Activated gamma-delta T cell treated with anti-CD3 and anti-CD28 coated beads, Interleukin-2, amount 50 U/mL, for 16 hours (primary cell): ENCODE results near the gene C10orf90.

Source experiments
- DNase-seq: peaks from one replicate; pipeline ENCODE4 v3.0.0-alpha.2; 2020; ENCODE audit warnings: low read depth

C10orf90 gene

GRCh38 chr10:126670056-126670894, at the start of gene C10orf90:
C10orf90 (minus strand) TSS chr10:126670693; CDS start chr10:126670480, 213 bp downstream.
- no peak for DNase-seq

DNA sequence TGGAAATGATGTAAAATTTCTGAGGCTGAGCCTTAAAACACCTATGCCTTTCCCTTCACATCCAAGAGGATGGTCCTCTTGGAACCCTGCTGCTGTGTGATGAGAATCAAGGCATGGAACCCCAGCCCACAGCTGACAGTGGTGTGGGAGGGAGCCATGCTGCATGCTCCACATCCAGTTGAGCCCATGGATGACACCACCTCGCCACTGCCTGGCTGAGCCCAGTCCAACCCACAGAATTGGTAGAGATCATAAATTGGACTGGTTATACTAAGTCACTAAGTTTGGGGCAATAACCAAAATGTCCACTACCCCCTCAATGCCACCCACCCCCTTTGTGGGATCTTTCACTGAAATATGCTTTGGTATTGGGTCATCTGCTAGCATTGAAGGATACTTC, 45.9 kb upstream of the C10orf90 start:
- no peak for DNase-seq

DNA sequence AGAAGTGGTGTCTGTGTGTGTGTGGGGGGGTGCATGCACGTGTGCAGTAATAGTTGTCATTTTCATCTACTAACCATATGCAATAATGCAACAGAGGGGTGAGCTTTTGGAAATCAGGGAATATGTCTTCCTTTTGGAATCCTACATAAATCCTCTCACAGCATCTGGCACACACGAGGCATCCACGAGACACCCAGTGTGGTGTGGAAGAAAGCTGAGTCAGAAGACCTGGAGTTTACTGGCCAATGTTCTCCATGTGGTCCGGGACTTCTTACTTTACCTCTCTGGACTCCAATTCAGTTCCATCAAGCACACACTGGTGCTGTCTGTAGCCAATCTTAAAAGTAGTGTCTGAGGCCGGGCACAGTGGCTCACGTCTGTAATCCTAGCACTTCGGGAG, 43.1 kb upstream of the C10orf90 start:
- DNase-seq = no peak

GRCh38 chr10:126712681-126713080, 42.2 kb upstream of the C10orf90 start:
- no peak for DNase-seq

GRCh38 chr10:126705951-126706565, 35.6 kb upstream of the C10orf90 start:
- no peak for DNase-seq

DNA sequence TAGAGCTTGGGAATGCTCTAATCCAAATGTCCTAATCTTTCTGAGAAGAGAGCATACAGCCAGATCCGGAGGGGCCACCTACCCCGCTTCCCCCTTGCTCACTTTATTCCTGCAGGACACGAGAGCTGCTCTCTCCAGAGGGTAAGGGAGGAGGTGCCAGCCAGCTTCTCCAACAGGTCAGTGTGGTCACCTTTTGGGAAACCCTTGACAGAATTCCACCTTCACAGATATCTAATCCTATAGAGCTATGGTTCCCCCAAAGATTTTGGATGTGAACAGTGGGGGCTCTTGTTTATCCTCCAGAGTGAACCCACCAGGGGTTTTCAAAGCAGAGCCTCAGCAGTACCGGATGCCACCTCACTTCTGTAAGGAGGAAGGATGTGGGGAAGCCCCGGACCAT, 34.6 kb upstream of the C10orf90 start:
- no peak for DNase-seq

DNA sequence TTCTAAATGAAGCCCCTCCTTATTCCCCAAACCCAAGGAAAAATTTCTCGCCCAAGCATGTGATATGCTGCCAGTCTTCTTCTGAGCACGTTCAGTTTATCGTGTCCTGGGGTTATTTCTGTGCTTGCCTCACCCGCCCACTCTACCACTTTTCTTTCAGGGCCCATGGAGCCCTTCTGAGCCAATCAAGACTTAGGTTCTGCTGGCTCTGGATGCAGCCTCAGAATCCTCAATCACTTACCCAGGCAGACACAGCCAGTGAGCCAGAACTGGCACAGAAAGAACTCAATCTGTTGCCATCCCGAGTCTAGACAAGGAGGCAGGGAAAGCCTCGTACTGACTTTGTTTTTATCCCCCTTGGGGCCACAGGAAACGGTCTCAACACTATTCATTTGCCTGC, 34.2 kb upstream of the C10orf90 start:
- no peak for DNase-seq

DNA sequence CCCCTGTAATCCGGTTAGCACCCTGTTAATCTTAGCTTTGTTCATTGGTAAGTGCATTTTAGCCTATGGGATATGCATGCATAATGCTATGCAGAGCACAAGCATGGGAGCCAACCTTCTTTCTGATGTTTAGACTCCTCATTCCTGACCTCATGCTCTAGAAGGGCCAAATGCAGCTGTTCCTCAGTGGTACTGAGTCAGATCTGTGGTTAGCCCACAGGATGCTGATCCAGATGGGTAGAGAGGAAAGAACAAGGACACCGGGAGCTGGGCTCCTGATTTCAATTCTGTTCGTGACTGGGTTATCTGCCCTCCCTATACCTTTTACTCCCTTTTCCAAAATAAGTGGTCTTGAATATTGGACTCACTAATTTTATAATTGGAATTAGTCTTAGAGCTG, 31.7 kb upstream of the C10orf90 start:
- no peak for DNase-seq

- DNase-seq = no peak
These were observed 31.0 kb upstream of the C10orf90 start for GRCh38 chr10:126701526-126701925.

GRCh38 chr10:126696684-126697083, 26.2 kb upstream of the C10orf90 start:
- DNase-seq = no peak

GRCh38 chr10:126691456-126691855, 21.0 kb upstream of the C10orf90 start:
- no peak for DNase-seq

GRCh38 chr10:126690534-126690933, 20.0 kb upstream of the C10orf90 start:
- DNase-seq = no peak

- no peak for DNase-seq
These were observed 19.0 kb upstream of the C10orf90 start for GRCh38 chr10:126689461-126689994.

DNA sequence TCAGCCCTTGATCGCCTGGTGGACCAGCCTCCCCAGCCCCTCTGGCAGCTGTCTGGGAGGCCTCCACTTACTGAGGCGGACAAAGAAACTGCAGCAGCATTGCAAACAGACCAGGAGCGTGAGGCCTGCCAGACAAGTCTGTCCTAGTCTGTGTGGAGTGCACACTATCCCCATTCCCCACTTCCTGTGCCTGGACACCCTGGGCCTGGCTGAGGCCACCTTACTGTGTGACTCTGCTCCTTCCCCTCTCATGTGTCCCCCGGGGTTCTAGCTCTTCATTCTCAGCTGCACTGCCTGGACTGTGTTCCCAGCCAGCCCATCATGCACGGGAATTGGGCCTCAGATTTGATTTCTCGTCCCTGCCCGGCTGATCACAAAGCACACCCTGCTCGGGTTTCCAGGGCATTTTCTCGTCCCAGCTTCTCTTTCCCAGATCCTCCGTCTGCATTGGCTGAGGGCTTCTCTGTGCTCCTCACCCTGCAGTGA, 16.7 kb upstream of the C10orf90 start:
- DNase-seq = no peak

GRCh38 chr10:126686719-126687118, 16.2 kb upstream of the C10orf90 start:
- DNase-seq = no peak

- no peak for DNase-seq
These were observed 15.8 kb upstream of the C10orf90 start for GRCh38 chr10:126686268-126686667.

DNA sequence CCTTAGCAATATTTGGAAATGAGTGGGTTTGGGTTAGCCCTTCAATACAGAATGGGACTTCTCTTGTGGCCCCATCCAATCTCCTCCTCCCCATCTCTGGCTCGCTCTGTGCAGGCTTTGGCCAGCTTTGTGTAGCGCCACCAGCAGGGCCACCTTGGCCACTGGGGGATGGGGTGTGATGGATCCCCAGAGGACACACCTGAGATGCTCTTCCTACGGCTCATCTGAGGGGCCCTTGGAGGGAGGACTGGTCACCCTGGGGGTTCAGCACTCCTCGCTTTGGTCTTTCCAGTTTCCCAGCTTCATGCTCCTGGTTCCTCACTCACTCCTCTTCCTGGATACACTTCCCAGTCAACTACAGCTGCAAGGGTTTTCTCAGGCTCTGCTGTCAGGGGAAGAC, 15.3 kb upstream of the C10orf90 start:
- no peak for DNase-seq

DNA sequence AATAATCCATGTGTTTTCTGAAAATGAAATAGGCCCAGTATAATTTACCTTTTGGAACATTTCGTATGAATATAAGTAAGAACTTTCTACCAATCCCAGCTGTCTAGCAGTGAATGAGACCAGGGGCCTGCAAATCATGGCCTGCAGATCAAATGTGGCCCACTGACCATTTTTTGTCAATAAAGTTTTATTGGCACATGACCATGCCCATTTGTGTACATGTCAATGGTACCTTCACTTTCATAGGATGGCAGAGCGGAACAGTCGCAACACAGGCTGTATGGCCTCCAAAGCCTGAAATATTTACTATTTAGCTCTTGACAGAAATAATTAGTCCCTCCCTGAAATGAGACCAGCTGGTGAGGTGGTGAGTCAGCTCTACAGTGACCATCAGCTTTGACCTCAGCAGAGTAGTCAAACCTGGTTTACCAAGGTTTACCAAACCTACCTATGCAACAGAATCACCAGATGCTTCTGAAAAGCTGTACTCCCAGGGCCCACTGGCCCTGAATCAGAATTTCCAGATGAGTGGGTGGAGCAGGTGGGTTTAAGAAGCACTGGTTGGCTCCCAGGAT, 13.8 kb upstream of the C10orf90 start:
- no peak for DNase-seq

DNA sequence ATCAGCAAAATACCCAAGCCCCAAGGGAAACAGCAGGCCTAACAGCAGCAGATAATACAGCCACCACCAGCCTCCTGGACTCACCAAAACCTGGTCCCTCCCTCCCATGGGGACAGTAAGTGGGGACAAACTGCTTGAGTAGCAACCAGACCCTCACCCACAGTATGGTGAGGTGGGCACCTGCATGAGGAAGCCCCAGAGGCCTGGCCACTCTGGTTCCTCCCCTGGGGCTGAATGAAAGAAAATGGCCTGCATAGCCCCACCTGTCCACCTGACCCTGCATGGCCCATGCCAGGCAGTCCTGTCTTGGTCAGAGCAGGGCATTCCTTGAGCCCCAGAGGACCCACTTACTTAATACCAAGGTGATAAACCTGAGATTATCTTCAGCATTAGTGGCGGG, 13.0 kb upstream of the C10orf90 start:
- no peak for DNase-seq

GRCh38 chr10:126675656-126676438, 5.4 kb upstream of the C10orf90 start:
- DNase-seq = no peak

GRCh38 chr10:126674741-126675515, 4.4 kb upstream of the C10orf90 start:
- DNase-seq = no peak
